Posterior cingulate gyrus (tissue), 11 donors: ENCODE results near the gene INTU.

Experiments
- DNase-seq, 10 donors: peaks; one replicate each; pipeline versions ENCODE4 v3.0.0 to v3.0.0-alpha.2; 2020 to 2021; ENCODE audit warnings: mixed read lengths in 3 of 10
- intact Hi-C: fragments of 100-400 bp; cut with DNase I; formaldehyde crosslinking; loops from one replicate; pipeline ENCODE4 v1.15.1; 2023

The INTU gene

DNA sequence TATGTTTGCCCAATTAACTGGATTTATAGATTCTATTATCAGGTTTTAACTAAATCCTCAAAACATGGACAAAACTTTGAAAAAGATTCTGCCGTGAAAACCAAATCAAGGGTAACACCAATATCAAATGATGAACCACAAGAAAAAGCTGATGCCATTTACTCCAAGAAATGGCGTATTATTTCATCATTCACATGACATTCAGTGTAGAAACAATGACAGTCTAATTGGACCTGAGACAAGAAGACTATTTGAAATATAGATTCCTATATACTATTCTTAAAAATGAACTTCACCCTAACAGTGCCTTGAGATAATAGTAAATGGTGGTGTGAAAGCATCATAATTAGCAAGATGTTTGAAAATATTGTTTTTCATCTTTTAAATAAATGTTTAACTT lies 102.2 kb downstream of the INTU start:
- DNase-seq: no peak
- intact Hi-C loops: no loop called here

GRCh38 chr4:127737295-127737694 lies 104.5 kb downstream of the INTU start:
- DNase-seq: no peak

GRCh38 chr4:127741247-127741646 lies 108.5 kb downstream of the INTU start:
- intact Hi-C loops: no loop called here
- DNase-seq: no peak

More at GRCh38 chr4:127737295-127737694, 104.5 kb downstream of the INTU start:
- intact Hi-C loops: no loop called here

GRCh38 chr4:127747883-127748282 lies 115.1 kb downstream of the INTU start:
- intact Hi-C loops: no loop called here
- no peak for DNase-seq

GRCh38 chr4:127748957-127749356 lies 116.2 kb downstream of the INTU start:
- intact Hi-C loops: no loop called here
- DNase-seq: no peak

DNA sequence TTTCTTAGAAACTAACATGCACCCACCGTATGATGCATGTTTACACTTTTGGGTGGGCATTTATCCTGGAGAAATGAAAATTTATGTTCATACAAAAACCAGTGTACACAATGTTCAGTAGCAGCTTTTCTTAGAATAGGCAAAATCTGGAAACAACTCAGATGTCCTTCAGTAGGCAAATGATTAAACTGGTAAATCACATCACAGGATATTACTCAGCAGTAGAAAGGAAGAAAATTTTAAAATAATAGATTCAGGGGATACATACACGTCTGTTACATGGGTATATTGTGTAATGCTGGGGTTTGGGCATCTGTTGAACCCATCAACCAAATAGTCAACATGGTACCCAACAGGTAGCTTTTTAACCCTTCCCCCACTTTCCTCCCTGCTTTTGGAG lies 124.1 kb downstream of the INTU start:
- no peak for DNase-seq
- intact Hi-C loops: no loop called here

DNA sequence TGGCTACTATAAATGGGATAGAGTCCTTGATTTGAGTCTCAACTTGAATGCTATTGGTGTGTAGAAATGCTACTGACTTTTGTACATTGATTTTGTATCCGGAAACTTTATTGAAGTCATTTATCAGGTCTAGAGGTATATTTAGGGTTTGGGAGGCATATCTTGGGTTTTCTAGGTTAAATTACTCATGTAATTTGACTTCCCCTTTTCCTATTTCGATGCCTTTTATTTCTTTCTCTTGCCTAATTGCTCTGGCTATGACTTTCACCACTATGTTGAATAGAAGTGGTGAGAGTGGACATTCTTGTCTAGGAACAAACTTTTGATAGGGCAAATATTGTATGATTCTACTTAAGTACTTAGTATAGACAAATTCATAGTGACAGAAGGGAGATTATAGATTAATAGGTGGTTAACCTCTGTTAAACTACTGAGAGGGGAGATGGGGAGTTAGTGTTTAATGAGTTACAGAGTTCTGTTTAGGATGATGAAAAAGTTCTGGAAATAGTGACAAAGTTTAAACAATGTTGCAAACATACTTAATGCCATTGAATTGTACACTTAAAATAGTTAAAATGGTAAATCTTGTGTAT lies 126.6 kb downstream of the INTU start:
- DNase-seq: no peak
- intact Hi-C loops: no loop called here

- intact Hi-C loops: no loop called here
- DNase-seq: no peak
These were observed 127.1 kb downstream of the INTU start for GRCh38 chr4:127759893-127760292.

DNA sequence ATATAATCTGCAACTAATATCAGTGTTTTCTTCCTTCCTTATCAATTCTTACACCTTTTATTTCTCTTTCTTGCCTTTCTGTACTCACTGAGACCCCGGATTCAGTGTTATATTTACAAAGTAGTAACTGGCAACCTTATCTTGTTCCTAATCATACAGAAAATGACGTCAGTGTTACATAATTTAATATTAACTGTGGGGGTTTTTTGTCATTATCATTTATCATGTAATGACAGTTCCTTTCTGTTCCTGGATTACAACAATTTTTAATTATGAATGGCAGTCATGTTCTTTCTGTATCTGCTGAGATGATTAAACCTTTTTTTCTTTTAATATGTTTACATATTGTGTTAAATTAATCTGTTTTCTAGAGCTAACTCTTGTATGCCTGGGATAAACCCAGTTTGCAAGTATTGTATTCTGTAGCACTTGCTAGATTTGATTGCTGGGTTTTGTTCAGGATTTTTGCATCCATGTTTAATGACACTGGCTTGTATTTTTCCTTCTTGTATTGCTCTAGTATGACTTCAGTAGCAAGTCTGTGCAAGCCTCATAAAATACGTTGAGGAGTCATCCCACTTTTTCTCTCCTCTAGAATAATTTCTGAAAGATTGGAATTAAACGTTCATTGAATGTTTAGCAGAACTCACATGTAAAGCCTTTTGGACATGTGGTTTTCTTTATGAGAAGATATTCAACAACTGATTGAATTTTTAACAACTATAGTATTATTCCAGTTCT lies 138.9 kb downstream of the INTU start:
- intact Hi-C loops: no loop called here
- no peak for DNase-seq

- DNase-seq: no peak
- intact Hi-C loops: no loop called here
These were observed 140.3 kb downstream of the INTU start for GRCh38 chr4:127772769-127773671.

- intact Hi-C loops: no loop called here
- DNase-seq: no peak
These were observed 143.1 kb downstream of the INTU start for GRCh38 chr4:127775843-127776242.
